NCI-H748 treated with DMSO at 0.1 percent for 48 hours (cell line): ENCODE data around the gene ZBTB7B.
"Not testable (repeated sequence)": the region's sequence is repeated elsewhere in the genome, so short reads cannot be mapped to it uniquely, and the experiment has no call there.

Experiments
- DNase-seq: peaks from one replicate; lab custom pipeline; 2025; lab: John Stamatoyannopoulos, UW

ZBTB7B gene

DNA sequence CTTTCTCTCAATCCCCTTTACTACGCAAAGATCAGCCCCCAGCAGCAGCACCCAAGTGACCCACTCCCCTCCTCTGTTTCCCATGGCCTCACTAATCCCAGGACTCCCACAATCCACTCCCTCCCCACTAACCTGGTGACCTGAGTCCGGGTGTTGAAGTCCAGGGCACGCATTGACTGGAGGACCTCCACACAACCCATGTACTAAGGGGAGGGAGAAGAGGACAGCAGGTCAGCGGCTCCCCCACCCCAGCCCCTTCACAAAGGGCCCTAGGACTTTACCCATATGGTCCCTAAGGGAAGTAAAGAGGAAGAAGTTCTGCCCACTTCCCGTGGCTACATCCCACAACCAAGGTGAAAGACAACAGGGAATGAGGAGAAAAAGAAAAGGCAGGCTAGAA, 33.4 kb upstream of the ZBTB7B start:
- DNase-seq = no peak

DNA sequence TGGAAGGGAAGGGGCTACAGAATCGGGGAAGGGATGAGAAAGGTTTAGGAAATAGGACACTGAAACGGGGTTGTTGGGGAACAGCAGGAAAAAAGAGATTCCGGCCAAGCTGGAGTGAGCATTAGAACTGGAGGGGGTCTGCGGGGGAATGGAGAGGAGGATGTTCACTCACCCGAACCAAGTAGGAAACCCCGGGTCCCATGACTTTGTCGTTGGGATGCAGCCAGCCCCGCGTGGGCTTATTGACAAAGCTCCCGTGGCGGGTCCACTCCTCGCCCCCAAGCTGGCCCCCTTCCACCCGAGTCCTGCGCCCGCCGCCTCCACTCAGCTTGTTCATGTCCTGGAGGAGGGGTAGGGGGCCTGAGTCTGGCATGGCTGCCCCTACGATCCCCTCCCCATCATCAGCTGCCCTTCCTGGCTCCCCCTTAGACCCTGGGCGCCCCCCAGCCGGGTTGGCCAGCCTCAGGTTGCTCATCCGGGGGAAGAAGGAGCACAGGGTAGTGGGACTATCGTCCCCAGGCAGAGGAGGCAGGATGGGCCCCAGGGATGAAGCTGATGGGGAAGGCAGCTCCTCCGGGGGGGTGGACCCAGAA, 32.6 kb upstream of the ZBTB7B start:
- DNase-seq = no peak

DNA sequence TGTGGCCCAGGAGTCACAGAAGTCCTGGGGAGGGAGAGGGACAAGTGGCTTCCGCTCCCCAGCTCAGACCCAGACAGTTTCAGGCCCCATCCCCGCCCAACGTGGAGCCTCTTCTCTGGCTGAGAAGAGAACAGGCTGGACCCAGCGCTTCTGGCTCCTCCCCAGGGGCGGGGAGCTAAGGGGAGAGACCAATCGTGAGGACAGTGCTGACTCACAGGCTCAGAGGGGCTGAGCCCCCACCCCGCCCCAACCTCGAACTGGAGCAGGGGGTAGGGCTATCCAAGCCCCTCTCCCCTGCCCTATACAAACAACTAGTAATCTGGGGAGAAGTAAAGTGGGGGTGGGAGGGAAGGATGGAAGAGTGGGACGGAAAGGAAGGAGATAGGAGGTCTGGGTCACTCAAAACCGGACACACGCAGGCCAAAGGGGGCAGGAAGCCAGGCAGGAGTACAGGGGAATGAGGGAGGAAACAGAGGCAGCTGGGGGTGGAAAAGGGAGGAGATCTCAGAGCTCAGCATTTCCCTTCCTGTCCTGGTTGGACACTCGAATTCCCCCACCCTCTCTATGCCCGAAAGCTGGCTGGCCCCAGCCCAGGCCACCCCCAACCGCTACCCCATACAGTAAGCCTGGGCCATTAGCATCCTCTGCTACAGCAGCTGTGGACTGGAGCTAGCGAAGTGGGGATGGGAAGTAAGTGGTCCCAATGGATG, 31.8 kb upstream of the ZBTB7B start, which contains the start of gene SHC1:
TSS of gene SHC1 (minus strand) at position 117 of the 710 bp plus-strand sequence. CDS start 221 bp downstream, outside the sequence.
- no peak for DNase-seq

DNA sequence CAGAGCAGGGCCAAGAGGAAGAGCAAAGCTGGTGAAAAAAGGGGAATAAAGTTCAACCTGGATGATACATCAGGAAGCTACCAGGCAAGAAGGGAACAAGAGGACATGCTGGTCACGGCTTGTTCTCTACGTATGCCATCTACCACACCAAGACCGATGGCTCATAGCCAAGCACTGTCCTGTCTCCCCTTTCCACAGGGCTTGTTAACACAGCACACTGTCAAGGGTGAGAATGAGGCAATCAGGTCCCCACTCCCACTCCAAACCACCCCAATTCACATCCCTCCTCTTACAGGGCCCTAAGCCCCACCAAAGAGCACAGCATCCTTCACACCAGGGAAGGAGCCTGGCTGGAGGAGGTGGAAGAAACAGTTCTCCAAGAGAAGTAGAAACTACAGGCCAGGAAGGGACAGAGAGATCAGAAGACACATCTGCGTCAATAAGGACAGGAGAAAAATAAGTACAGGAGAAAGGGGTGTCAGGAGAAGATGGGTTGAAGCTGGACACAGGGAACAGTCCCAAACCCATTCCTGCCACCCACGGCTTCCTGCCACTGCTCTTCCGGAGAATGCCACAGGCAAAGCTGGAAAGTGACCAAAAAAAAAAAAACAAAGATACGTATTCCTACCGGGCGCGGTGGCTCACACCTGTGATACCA, 31.1 kb upstream of the ZBTB7B start:
- no peak for DNase-seq

DNA sequence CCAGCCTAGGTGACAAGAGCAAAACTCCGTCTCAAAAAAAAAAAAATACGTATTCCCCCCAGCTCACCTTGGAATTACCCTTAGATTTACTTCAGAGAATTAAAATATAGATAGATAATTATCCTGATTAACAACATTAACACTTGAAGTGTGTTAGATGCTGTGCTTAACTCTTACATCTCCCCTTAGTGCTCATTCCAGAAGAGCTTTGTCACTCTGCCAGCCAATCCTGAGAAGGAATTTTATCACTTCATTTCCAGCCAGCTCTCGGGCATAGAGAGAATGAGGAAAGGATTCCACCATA, 30.4 kb upstream of the ZBTB7B start:
- no peak for DNase-seq

DNA sequence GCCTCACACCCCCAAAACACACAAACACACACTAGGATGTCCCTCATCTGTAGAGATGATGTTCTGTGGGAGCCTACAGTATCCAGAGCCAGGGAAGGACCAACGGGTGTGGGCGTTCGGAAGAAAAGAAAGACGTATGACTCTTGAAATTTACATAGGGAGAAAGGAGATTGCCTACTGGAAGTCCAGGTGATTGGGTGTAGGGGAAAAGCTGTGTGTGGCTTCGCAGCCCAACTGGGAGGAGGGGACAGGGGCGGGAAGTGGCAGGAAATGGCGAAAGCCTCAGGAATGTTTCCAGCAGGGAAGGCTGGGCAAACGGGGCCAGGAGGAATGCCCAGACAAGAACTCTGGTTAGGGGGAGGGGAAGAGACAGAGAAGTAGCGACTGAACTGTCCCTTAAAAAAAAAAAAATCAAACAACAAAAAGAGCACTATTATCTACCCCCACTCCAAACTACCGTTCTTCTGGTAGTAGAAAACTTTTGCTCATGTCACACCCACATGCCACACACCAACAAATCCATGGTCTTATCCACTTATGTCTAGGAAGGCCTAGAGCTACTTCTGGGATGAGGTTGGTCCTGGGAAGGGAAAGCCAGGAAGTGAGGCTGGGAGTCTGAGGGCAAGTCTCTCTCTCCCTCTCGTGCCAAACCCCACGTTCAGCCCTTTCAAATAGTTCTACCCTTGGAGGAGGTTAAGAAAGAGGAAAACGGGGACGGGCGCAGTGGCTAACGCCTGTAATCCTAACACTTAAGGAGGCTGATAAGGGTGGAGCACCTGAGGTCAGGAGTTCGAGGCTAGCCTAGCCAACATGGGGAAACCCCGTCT, 29.9 kb upstream of the ZBTB7B start:
- DNase-seq = no peak

DNA sequence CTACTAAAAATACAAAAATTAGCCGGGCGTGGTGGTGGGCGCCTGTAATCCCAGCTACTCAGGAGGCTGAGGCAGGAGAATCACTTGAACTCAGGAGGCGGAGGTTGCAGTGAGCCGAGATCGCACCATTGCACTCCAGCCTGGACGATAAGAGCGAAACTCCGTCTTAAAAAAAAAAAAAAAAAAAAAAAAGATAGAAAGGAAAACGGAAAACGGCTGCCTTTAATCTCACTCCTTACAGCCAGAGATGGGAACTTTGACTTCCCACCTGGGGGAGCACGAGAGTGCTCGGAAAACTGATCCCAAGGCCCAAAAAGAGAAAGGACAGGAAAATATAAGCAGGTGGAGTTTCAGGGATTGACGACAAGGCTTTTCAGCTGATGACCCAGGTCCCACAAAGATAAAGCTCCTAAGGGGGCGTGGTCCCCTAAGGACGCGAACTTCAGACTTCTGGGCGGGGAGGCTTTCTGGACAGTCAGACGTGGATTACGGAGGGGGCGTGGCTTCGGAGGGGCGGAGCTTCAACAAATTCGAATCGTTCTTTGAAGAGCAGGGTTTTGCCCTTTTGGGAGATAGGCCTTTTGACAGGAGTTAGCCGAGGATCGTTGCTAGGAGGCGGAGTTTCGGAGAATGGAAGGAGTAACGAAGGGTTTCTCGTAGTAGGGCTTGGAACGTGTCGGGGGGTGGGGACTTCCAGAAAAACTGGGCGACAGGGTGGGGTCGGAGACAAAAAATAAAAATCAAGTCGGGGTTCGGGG, 29.1 kb upstream of the ZBTB7B start:
- peak; percentile 90 for DNase-seq

DNA sequence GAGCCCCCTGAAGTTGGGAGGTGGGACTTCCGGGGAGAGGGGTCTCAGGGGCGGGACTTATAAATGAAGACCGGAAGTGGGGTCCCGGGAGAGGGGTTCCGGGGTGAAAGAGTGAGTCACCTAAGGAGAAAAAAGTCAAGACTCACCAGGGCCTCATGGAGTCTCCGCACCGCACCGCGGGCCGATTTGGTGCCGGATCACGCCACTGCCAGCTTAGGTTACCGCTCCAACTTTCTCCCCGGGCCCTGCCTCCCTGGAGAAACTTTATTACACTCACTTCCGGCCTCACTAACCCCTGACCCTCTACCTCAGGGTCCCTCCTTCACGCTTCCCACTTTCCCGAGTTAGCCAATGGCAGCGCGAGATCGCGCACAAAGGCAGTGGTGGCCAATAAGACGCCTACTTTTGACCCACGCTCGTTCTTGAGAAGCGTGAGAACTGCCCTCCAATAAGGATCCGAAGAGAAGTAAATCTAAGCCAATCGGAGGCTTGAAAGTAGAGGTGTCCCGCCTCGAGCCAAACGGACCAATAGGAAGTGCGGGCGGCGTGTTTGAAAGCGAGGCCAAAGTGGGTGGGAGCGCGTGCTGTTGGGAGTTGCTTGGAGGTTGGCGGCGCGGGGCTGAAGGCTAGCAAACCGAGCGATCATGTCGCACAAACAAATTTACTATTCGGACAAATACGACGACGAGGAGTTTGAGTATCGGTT, 28.3 kb upstream of the ZBTB7B start, which contains the start of gene CKS1B:
TSS of gene CKS1B (plus strand) at position 580 of the 706 bp plus-strand sequence. CDS start at position 645, 65 bp downstream.
- peak; percentile 99 for DNase-seq

DNA sequence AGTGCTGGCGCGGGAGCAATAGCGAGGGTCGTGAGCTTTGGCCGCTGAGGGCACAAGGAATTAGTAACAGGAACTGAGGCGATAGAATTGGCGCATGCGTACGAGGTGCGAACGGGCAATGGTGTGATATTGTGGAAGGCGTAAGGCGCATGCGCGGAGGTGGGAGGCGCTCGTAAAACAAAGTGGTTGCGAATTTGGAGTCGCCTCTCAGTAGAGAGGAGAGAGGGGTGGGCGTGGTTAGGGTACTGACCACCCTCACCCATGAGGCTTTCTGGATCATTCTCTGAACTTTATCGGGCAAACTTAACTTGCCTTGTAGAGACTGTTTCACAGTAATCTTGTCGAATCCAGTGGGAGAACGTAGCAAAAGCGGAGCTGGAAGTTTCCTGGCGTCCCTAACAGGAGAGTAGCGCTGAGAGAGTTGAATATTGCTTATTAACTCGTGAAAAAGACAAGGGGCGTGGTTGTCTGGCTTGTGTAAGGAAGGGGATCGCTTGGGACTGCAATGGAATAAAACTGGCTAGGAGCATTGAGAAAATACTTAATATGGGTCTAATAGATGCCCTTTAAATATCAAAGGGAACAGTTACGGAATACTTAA, 27.7 kb upstream of the ZBTB7B start:
- peak; percentile 97 for DNase-seq

DNA sequence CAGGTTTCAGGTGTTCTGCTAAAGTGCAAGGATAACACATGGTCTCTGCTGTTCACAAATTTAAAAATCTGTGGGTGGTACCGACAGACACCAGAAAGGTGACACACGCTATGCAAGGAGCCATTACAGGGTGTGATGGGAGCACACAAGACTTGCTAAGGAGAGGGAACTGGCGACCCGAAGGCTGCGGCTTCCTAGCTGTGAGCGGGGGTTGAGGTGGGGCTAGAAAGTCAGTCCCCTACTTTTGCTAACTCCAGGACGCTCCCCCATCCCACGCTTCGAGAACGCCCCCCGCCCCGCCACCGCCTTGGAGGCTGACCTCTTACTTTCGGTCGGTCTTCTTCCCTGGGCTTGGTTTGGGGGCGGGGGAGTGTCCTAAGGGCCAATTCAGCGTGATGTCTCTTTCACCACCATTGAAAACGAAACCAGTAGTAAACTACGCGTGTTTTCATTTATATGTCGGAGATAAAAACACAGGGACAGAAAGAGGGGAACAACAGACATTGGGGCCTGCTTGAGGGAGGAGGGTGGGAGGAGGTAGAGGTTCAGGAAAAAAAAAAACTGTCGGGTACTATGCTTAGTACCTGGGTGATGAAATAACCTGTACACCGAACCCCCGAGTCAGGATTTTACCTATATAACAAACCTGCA, 27.1 kb upstream of the ZBTB7B start:
- DNase-seq = no peak

DNA sequence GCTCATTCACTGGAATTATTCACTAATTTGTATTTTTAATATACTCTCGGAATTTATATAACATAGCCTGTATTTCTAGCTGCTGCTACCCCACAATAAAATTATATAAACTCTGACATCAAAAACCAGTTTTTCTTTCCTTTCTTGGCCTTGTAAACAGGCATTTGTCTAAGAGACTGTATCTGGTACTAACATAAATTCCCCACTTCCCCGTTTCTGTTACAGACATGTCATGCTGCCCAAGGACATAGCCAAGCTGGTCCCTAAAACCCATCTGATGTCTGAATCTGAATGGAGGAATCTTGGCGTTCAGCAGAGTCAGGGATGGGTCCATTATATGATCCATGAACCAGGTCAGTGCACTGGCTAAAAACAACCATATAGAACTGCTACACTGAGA, 24.8 kb upstream of the ZBTB7B start:
- DNase-seq = not testable (repeated sequence)

DNA sequence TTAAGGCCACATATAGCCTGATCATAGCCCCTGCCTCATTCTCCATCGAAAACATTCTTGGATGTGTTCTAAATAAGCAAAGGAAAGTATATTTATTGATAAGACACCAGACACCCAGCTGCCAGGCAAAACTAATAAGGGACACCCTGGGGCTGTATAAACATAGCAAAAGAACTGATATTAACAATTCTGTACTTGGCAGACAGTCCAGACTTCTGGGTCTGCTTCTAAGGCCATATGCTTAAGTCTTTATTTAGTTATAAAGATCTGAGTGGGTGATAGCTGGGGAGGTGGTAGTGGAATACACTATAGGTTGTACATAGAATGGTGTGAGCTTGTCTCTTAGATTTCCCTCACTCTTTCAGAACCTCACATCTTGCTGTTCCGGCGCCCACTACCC, 24.2 kb upstream of the ZBTB7B start:
- no peak for DNase-seq

DNA sequence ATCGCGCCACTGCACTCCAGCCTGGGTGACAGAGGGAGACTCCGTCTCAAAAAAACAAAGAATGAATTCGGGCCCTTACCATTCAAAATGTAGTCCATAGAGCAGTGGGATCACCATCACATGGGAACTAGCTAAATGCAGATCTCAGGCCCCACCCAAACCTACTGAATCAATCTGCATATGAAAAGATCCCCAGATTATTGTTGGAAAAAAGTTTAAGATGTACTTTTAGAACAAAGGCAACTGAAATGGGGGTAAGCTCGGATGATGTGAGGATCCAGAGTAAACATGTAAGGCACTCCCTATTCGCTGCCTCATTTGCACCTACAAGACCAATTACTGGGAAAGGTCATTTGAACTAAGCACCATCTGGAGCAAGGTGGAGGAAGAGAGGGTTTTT, 20.3 kb upstream of the ZBTB7B start:
- DNase-seq = no peak

DNA sequence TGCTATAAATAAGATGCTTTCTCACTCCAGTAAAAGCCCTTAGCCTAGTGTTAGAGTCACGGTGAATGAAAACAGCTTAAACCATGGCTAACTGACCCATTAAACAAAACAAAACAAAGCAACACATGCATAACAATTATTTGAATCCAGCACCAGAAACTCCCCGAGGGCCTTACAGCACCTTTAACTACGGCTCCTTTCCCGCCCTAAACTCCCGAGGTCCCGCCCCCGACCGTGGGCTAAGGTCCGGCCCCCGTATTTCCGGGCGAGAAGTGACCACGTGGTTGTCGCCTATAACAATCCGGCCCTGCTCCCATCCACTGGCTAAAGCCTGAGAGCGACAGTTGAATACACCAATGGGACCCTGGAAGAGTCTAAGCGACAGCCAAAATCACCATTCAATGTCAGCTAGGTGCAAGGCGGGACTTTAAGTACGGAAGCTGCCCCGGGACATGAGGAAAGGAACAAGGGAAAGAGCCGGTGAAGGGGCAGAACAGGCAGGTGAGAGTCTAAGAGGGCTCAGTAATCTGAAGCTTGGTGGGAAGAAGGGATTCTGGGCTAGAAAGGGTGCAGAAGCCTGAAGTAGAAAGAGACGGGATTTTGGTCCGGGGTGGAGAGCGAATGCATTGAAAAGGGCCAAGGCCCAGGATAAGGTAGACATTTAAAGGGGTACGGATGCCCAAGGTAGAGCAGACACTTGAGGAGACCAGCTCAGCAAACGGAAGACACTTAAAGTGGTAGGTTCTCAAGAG, 19.5 kb upstream of the ZBTB7B start, which contains the start of gene FLAD1:
TSS of gene FLAD1 (plus strand) at position 448 of the 752 bp plus-strand sequence. CDS start 351 bp downstream, outside the sequence.
- peak; percentile 99 for DNase-seq

DNA sequence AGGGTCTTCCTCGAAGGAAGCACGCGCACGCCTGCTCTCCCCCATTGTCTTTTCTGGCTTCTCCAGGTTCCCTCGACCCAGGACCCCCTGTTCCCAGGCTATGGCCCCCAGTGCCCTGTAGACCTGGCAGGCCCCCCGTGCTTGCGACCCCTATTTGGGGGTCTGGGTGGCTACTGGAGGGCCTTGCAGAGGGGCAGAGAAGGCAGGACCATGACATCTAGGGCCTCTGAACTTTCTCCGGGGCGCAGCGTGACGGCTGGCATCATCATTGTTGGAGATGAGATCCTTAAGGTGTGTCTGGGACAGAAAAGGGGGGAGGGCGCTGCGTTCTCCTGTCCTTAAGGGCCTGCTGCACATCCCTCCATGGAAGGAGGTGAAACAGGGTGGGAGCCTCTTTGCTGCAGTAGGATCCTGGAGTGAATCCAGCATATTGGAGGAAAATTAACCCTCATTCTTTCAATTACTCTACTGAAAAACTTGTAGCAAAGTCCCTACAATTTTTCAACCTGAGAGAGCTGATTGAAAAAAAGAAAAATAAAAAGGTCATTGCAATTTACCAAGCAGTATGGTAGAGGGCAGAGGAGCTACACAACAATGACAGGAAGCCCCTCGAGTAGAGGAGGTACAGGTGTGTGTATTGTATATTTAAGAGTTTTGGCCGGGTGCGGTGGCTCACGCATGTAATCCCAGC, 18.7 kb upstream of the ZBTB7B start:
- DNase-seq = no peak

DNA sequence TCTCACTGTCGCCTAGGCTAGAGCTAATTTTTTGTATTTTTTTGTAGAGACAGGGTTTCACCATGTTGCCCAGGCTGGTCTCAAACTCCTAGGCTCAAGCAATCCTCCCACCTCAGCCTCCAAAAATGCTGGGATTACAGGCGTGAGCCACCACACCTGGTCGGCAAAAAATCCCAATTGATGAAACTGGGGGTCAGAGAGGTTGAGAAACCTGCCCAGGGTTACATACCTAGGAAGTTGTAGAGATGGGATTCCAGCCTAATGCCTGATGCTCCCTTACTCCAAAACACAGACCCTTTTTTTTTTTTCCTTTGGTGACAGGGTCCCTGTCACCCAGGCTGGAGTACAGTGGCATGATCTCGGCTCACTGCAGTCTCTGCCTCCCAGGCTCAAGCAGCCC, 15.9 kb upstream of the ZBTB7B start:
- not testable (repeated sequence) for DNase-seq

DNA sequence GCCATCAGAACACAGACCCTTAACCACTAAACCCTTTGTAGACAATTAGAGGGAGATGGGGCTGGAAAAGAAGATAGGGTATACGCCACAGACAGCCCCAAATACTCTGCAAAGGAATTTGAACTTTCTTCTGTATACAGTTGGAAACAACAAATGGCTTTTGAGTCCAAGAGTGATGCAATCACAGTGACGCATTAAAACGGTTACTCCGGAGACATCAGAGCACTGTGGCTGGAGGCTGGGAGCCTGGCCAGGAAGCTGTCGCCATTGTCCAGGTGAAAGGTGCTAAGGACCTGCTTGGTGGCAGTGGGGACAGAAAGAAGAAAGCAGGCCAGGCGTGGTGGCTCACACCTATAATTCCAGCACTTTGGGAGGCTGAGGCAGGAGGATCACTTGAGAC, 15.3 kb upstream of the ZBTB7B start:
- DNase-seq = no peak
